Left ventricle myocardium inferior (tissue), 1 donor: Measurements from ENCODE around the gene SPRR5. TPM values are rescaled to one million over a fixed set of nuclear protein-coding genes. Genes with fewer than 3 reads are reported as not detected.

Experiments used
- DNase-seq: peaks from one replicate; pipeline ENCODE4 v3.0.0-alpha.2; 2020
- H3K27ac ChIP-seq: fragments of 200-600 bp; replicated peaks from 2 replicates; pipeline ENCODE4 v1.8.0; 2021
- H3K27me3 ChIP-seq: fragments of 200-600 bp; 2 replicates; pipeline ENCODE4 v1.8.0; 2021; ENCODE audit warnings: low read depth
- H3K36me3 ChIP-seq: fragments of 200-600 bp; 2 replicates; pipeline ENCODE4 v1.8.0; 2021
- H3K4me1 ChIP-seq: fragments of 200-600 bp; 2 replicates; pipeline ENCODE4 v1.8.0; 2021
- H3K4me3 ChIP-seq: fragments of 200-600 bp; 2 replicates; pipeline ENCODE4 v1.8.0; 2021; ENCODE audit warnings: mild to moderate bottlenecking, moderate library complexity
- H3K9me3 ChIP-seq: fragments of 200-600 bp; replicated peaks from 2 replicates; pipeline ENCODE4 v1.8.0; 2021
- intact Hi-C: fragments of 100-400 bp; cut with micrococcal nuclease; formaldehyde crosslinking; loops from one replicate; pipeline ENCODE4 v1.11.0; 2022
- total RNA-seq: library from RNA; stranded (reverse); fragmentation: NEBNext Ultra II Directional; extraction: Animal tissue kit (Norgen Biotek cat#: 25700); gene quantifications from one replicate; pipeline ENCODE4 v1.2.1, GENCODE V29; 2021
- TF ChIP-seq, protein P1 (sequence below): fragments of 200-600 bp; IDR thresholded peaks from 2 replicates; pipeline ENCODE4 v1.8.0; 2021; ENCODE audit warnings: antibody characterized with exemption, mild to moderate bottlenecking, borderline replicate concordance
- donor health status: DM: no; HTN: yes; CAD: no; lungs with severe emphysema.

The SPRR5 gene
- total RNA-seq, 1 donor from 2014 or later, result not detected

DNA sequence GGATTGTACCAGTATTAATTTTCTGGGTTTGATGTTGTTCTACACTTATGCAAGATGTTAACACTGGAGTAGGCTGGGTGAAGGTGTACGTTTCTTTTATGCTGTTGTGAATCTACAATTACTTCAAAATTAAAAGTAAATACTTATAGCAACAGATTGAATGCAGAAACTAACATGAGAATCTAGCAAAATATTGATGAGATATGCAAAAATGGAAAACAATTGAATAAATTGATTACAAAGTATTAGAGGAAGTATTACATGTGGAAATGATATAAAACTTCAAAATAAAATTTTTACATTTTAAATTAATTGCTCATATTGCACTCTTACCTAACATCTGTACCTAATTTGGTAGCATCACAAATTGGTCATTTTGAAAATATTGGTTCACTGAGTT lies 48.8 kb downstream of the SPRR5 start:
- Histone ChIP-seq H3K4me3 (no peak overlapping the region), H3K4me1 (no peaks in the 10 kb centered on the region), H3K27ac (no peak overlapping the region), H3K27me3 (peaks cover 4% of the 10 kb centered on the region), H3K36me3 (no peaks in the 10 kb centered on the region), H3K9me3 (peaks cover 26% of the 10 kb centered on the region)
- DNase-seq, result no peak
- TF ChIP-seq, protein P1, sequence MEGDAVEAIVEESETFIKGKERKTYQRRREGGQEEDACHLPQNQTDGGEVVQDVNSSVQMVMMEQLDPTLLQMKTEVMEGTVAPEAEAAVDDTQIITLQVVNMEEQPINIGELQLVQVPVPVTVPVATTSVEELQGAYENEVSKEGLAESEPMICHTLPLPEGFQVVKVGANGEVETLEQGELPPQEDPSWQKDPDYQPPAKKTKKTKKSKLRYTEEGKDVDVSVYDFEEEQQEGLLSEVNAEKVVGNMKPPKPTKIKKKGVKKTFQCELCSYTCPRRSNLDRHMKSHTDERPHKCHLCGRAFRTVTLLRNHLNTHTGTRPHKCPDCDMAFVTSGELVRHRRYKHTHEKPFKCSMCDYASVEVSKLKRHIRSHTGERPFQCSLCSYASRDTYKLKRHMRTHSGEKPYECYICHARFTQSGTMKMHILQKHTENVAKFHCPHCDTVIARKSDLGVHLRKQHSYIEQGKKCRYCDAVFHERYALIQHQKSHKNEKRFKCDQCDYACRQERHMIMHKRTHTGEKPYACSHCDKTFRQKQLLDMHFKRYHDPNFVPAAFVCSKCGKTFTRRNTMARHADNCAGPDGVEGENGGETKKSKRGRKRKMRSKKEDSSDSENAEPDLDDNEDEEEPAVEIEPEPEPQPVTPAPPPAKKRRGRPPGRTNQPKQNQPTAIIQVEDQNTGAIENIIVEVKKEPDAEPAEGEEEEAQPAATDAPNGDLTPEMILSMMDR, result no peak
- intact Hi-C loops, result no loop called here

DNA sequence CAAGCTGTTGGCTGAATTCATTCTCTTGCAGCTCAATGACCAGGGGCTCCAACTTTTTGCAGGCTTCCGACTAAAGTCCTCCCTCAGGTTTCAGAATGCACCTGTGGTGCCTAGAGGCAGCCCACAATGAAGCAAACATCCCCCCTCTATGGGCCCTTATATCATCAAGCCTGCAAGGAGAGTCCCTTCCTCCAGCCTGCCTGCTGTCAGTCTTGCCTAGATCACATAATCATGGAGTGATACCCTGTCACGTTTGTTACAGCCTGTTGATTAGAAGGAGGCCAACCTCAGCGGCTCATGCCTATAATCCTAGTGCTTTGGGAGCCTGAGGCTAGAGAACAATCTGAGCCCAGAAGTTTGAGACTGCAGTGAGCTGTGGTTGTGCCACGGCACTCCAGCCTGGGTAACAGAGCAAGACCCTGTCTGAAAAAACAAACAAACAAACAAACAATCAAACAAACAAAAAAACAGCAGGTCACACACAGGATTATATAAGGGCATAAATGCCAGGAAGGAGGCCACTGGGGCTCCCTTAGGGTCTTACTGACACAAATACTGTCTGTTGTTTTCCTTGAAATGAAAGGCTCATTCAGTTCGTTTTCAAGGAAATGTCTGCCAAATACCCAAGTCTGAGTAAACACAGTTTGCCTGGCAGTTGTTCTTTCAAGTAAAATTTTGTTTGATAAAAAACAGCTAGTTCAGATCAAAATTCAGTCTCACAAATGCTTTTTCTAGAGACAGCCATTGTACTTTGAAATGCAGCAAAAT lies 49.8 kb downstream of the SPRR5 start:
- H3K27ac ChIP-seq, result no peak overlapping the region
- no peaks in the 10 kb centered on the region for H3K4me1 ChIP-seq
- H3K27me3 ChIP-seq, result peaks cover 4% of the 10 kb centered on the region
- TF ChIP-seq, protein P1, result no peak
- no peaks in the 10 kb centered on the region for H3K36me3 ChIP-seq
- H3K4me3 ChIP-seq, result no peak overlapping the region
- H3K9me3 ChIP-seq, result peaks cover 26% of the 10 kb centered on the region
- intact Hi-C loops, result no loop called here
- no peak for DNase-seq

DNA sequence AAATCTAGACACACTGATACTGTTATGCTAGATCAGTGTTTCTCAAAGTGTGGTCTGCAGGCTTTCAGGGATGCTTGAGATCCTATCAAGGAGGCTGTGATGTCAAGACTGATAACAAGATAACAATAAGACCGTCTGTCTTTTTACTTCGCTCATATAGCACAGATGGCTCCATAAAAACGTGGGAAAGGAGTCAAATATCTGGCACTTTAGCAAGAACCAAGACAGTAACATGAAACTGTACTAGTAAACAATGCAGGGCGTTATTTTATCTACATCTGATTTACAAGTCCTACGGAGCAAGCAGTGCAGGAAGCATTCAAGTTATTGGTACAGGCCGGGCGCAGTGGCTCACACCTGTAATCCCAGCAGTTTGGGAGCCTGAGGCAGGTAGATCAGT lies 50.9 kb downstream of the SPRR5 start:
- Histone ChIP-seq H3K27me3 (peaks cover 4% of the 10 kb centered on the region), H3K36me3 (no peaks in the 10 kb centered on the region), H3K4me1 (no peaks in the 10 kb centered on the region), H3K27ac (no peak overlapping the region), H3K9me3 (peaks cover 26% of the 10 kb centered on the region), H3K4me3 (no peak overlapping the region)
- TF ChIP-seq, protein P1, result no peak
- no peak for DNase-seq
- intact Hi-C loops, result no loop called here

DNA sequence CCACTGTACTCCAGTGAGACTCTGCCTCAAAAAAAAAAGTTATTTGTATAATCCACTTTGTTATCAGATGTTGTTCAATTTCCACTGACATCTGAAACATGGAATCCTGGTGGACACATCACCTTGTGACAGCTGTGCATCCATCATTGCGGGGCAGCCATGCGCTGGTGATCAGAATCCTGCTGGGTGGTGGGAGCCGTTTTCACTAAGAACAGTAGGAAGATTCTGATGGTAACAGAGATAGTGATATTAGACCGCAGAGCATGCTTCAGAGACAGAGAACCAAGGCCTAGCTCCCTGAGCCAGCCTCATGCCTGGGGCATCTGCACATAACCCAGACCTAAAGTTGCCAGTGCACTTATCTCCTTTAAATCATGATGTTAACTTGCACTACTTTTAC lies 51.5 kb downstream of the SPRR5 start:
- DNase-seq, result no peak
- peaks cover 4% of the 10 kb centered on the region for H3K27me3 ChIP-seq
- H3K4me1 ChIP-seq, result no peaks in the 10 kb centered on the region
- H3K36me3 ChIP-seq, result no peaks in the 10 kb centered on the region
- H3K9me3 ChIP-seq, result peaks cover 26% of the 10 kb centered on the region
- H3K4me3 ChIP-seq, result no peak overlapping the region
- no peak overlapping the region for H3K27ac ChIP-seq
- TF ChIP-seq, protein P1, result no peak
- intact Hi-C loops, result no loop called here

Other genes with a start within 250 kb of the SPRR5 start
- not detected for gene LCE2A, start 248.9 kb upstream of the SPRR5 start, total RNA-seq
- gene LCE4A, start 239.0 kb upstream of the SPRR5 start, total RNA-seq, result not detected
- gene KPRP, start 189.2 kb upstream of the SPRR5 start, total RNA-seq, result not detected
- not detected for gene LCE1F, start 172.1 kb upstream of the SPRR5 start, total RNA-seq
- gene LCE1E, start 160.9 kb upstream of the SPRR5 start, total RNA-seq, result not detected
- gene LCE1D, start 150.5 kb upstream of the SPRR5 start, total RNA-seq, result not detected
- gene LCE1C, start 140.6 kb upstream of the SPRR5 start, total RNA-seq, result not detected
- gene LCE1B, start 135.2 kb upstream of the SPRR5 start, total RNA-seq, result not detected
- gene LCE1A, start 119.7 kb upstream of the SPRR5 start, total RNA-seq, result not detected
- gene LCE6A, start 104.3 kb upstream of the SPRR5 start, total RNA-seq, result not detected
- gene LCE7A, start 87.2 kb upstream of the SPRR5 start, total RNA-seq, result not detected
- not detected for gene SMCP, start 68.9 kb upstream of the SPRR5 start, total RNA-seq
- gene IVL, start 38.7 kb upstream of the SPRR5 start, total RNA-seq, result not detected
- gene SPRR4, start 23.4 kb downstream of the SPRR5 start, total RNA-seq, result not detected
- gene SPRR1A, start 36.9 kb downstream of the SPRR5 start, total RNA-seq, result not detected
- gene SPRR3, start 54.5 kb downstream of the SPRR5 start, total RNA-seq, result not detected
- gene SPRR1B, start 84.0 kb downstream of the SPRR5 start, total RNA-seq, result not detected
- not detected for gene SPRR2D, start 93.9 kb downstream of the SPRR5 start, total RNA-seq
- gene SPRR2A, start 110.3 kb downstream of the SPRR5 start, total RNA-seq, result not detected
- not detected for gene SPRR2B, start 124.4 kb downstream of the SPRR5 start, total RNA-seq
- not detected for gene SPRR2E, start 147.3 kb downstream of the SPRR5 start, total RNA-seq
- gene SPRR2F, start 166.3 kb downstream of the SPRR5 start, total RNA-seq, result not detected
- gene SPRR2G, start 203.7 kb downstream of the SPRR5 start, total RNA-seq, result not detected